Suprapubic skin (tissue), 4 donors: Measurements from ENCODE around the gene BAZ2B.

ENCODE experiments used
- EP300 ChIP-seq: sonication (generic); formaldehyde crosslinking; IDR thresholded peaks from one replicate; pipeline ENCODE4 v1.6.1; 2017; ENCODE audit warnings: antibody characterized with exemption
- POLR2AphosphoS5 ChIP-seq, 3 donors: sonication (generic); formaldehyde crosslinking; IDR thresholded peaks; one replicate each; pipeline ENCODE4 v1.6.1; 2017; ENCODE audit warnings: antibody characterized with exemption in 3 of 3
- TF ChIP-seq, protein P1 (sequence below), 2 donors: fragments of 200-600 bp in 1 of 2; fragments of 450-650 bp in 1 of 2; sonication (generic) in 1 of 2; IDR thresholded peaks; one replicate each; pipeline ENCODE4 v1.5.1; 2016 to 2019; ENCODE audit warnings: antibody characterized with exemption in 2 of 2, mild to moderate bottlenecking in 1 of 2, moderate library complexity in 1 of 2

DNA sequence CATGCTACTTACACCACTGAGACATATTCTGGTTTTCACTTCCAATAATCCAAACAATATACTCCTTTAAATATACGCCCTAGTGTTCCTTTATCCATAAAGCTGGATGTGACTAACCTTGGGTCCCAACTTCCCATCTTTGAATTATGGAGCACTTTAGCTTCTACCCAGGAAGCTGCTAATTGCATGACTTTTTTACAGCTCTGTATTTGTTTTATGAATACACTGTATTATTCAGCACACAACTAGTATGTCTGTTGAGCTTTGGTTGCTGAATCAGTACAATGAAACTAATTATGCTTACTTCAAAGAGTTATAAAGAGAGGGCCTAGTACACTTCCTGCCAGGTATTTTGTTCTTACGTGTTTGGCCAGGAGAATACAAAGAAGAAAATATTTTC, 118.5 kb downstream of the BAZ2B start:
- TF ChIP-seq POLR2AphosphoS5 (IDR thresholded peaks at IDR 0.05) (no peak), EP300 (no peak)
- TF ChIP-seq, protein P1, sequence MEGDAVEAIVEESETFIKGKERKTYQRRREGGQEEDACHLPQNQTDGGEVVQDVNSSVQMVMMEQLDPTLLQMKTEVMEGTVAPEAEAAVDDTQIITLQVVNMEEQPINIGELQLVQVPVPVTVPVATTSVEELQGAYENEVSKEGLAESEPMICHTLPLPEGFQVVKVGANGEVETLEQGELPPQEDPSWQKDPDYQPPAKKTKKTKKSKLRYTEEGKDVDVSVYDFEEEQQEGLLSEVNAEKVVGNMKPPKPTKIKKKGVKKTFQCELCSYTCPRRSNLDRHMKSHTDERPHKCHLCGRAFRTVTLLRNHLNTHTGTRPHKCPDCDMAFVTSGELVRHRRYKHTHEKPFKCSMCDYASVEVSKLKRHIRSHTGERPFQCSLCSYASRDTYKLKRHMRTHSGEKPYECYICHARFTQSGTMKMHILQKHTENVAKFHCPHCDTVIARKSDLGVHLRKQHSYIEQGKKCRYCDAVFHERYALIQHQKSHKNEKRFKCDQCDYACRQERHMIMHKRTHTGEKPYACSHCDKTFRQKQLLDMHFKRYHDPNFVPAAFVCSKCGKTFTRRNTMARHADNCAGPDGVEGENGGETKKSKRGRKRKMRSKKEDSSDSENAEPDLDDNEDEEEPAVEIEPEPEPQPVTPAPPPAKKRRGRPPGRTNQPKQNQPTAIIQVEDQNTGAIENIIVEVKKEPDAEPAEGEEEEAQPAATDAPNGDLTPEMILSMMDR (IDR thresholded peaks at IDR 0.05): no peak
